Measurements from ENCODE around the gene DIABLO.

DNA sequence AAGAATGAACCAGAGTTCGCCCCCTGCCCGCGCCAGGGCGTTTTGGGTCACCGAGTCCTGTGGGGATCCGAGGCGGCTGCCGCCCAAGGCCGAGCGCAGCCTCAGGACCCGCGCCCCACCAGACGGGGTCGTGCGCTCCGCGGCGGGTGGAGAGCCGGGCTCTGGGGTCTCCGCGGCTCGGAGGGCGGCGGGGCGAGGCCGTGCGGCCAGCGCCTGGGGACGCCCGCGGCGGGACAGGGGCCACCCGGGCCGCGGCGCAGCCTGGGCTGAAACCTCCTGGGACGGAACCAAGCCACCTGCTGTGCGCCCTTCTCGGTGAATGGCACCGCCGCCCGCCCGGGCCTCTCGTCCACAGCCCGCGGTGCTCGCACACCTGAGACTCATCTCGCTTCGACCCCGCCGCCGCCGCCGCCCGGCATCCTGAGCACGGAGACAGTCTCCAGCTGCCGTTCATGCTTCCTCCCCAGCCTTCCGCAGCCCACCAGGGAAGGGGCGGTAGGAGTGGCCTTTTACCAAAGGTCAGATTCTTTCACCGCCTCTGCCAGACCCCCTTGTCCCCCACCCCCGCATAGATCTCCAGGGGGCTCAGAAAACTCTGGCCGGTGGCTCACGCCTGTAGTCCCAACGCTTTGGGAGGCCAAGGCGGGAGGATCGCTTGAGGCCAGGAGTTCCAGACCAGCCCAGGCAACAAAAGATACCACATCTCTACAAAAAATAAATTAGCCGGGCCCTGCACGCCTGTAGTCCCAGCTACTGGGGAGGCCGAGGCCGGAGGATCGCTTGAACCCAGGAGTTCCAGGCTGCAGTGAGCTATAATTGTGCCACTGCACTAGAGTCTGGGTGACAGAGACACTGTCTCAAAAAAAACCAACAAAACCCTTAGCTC lies 21.4 kb downstream of the DIABLO start:
- TF ChIP-seq, protein P1, sequence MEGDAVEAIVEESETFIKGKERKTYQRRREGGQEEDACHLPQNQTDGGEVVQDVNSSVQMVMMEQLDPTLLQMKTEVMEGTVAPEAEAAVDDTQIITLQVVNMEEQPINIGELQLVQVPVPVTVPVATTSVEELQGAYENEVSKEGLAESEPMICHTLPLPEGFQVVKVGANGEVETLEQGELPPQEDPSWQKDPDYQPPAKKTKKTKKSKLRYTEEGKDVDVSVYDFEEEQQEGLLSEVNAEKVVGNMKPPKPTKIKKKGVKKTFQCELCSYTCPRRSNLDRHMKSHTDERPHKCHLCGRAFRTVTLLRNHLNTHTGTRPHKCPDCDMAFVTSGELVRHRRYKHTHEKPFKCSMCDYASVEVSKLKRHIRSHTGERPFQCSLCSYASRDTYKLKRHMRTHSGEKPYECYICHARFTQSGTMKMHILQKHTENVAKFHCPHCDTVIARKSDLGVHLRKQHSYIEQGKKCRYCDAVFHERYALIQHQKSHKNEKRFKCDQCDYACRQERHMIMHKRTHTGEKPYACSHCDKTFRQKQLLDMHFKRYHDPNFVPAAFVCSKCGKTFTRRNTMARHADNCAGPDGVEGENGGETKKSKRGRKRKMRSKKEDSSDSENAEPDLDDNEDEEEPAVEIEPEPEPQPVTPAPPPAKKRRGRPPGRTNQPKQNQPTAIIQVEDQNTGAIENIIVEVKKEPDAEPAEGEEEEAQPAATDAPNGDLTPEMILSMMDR (IDR thresholded peaks at IDR 0.05), result no peak
- TF ChIP-seq POLR2A (IDR thresholded peaks at IDR 0.05), result no peak
